Epithelial cell of esophagus (primary cell): Measurements from ENCODE around the gene COL6A6.
"Not testable (repeated sequence)": the region's sequence is repeated elsewhere in the genome, so short reads cannot be mapped to it uniquely, and the experiment has no call there.

Source experiments
- DNase-seq: peaks from one replicate; pipeline ENCODE4 v3.0.0; 2010; ENCODE audit warnings: low read depth
- H3K4me3 ChIP-seq: 2 replicates; pipeline ENCODE4 v1.5.1; 2011; ENCODE audit warnings: mild to moderate bottlenecking, low read length, control low read depth
- CTCF ChIP-seq: IDR thresholded peaks from 2 replicates; pipeline ENCODE4 v1.5.1; 2011; ENCODE audit warnings: low read depth, mild to moderate bottlenecking, low read length, control low read depth, inconsistent platforms; ENCODE audit not compliant: insufficient read depth; ENCODE audit errors: missing control alignments

Gene COL6A6

GRCh38 chr3:130529486-130530215 is 12.7 kb downstream of the COL6A6 start:
- TF ChIP-seq CTCF, result no peak
- no peak for DNase-seq
- H3K4me3 ChIP-seq, result no peak overlapping the region

DNA sequence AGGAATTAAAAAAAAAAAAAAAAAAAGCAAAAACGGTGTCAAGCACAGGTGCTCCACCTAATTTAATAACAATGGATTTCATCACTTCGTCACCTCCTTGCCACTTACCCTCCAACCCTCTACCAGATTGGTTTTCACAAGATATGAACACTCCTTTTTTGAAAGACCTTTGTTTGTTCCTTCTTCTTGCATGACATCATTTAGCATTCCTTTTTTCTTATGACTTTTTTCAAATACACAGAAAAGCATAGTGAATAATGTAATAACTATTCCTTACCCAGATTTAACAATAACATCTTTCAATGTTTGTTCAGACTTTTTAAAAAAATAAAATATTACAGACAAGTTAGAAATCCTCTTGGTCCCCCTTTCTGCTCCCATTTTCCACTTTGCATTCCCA is 16.3 kb downstream of the COL6A6 start:
- DNase-seq, result no peak
- no peak for TF ChIP-seq CTCF
- H3K4me3 ChIP-seq, result no peak overlapping the region

DNA sequence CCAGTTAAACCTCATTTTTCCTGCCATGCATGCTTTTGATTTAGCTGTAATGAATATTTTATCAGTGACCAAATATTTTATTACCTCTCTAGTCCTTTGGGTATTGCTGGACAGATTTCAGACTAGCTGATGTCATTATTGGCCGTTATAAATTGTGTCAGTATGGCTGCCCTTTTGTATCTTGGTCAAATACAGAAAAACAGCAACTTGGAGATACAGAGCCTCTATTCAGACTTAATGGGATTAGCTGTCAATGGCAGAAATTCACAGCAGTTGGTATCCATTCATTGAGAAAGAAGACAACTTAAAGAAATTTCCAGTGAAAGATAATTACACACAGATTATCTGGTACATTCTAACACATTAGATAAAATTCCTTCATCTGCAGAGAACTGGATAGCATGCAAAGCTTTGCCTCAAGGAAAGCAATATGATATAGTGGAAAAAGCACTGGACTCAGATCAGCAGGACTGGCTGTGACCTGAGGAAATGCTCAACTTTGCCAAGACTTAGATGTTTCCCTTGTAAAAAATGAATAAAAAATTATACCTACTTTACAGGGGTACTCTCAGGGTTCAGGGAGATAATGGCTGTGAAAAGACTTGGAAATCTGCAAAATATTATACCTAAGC is 20.8 kb downstream of the COL6A6 start:
- H3K4me3 ChIP-seq, result no peak overlapping the region
- no peak for TF ChIP-seq CTCF
- DNase-seq, result no peak

GRCh38 chr3:130539005-130539404 is 22.0 kb downstream of the COL6A6 start:
- peak; percentile 73 for TF ChIP-seq CTCF
- no peak overlapping the region for H3K4me3 ChIP-seq
- DNase-seq, result peak; percentile 62

GRCh38 chr3:130543322-130543721 is 26.3 kb downstream of the COL6A6 start:
- TF ChIP-seq CTCF, result no peak
- no peak for DNase-seq
- H3K4me3 ChIP-seq, result no peak overlapping the region

GRCh38 chr3:130546920-130547679 is 30.1 kb downstream of the COL6A6 start:
- no peak overlapping the region for H3K4me3 ChIP-seq
- no peak for DNase-seq
- TF ChIP-seq CTCF, result no peak

GRCh38 chr3:130547680-130548065 is 30.7 kb downstream of the COL6A6 start:
- not testable (repeated sequence) for H3K4me3 ChIP-seq, DNase-seq
